DMS79 treated with DMSO at 0.1 percent for 48 hours (cell line): ENCODE results near the gene SLC25A33.
"Not testable (repeated sequence)": the region's sequence is repeated elsewhere in the genome, so short reads cannot be mapped to it uniquely, and the experiment has no call there.

Experiments
- DNase-seq: peaks from one replicate; lab custom pipeline; 2025; lab: John Stamatoyannopoulos, UW

SLC25A33 gene

GRCh38 chr1:9539165-9539828 is at the start of gene SLC25A33:
Gene SLC25A33 (plus strand): TSS chr1:9539465. CDS start chr1:9539692, 227 bp downstream.
- peak; percentile 97 for DNase-seq

DNA sequence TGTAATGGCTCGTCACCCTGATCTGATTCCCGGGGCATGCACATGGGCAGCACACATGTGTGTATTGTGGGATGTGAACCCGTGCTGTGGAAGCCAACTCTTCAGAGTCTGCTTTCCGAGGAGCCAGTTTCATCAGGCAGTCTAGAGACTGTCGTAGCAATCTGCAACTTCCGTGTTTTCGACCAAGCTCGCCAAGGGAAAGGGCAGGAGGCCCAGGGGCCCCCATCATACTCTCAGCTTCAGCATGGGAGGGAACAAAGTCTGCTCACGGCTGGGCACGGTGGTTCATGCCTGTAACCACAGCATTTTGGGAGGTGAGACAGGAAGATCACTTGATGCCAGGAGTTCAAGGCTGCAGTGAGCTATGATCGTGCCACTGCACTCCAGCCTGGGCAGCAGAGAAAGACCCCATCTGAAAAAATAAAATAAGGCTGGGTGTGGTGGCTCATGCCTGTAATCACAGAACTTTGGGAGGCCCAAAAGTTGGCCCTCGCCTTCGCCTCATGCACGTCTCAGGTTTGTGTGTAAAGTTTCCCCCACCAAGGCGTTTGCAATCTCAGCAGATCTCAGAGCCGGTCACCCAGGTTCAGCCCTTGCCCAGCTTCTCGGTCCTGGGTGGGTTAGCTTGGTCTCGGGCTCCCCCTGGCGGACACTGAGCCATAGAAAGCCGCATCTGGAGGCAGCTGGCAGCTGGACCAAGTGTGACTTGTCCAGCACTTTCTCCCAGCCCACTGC is 48.5 kb upstream of the SLC25A33 start:
- peak; percentile 71 for DNase-seq

DNA sequence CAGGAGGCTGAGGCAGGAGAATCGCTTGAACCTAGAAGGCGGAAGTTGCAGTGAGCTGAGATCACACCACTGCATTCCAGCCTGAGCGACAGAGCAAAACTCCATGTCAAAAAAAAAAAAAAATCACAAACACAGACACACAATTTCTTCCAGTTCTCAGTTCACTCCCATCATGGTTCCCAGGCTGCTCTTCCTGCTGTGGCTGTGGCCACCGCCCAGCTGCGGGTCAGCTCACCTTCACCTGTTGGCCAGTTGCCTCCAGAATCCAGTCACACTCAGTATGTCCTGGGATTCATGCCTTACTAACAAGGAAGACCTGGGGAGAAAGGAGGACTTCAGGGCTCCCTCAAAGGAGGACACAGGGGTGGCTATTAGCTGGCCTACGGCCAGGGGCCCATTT is 45.9 kb upstream of the SLC25A33 start:
- no peak for DNase-seq

DNA sequence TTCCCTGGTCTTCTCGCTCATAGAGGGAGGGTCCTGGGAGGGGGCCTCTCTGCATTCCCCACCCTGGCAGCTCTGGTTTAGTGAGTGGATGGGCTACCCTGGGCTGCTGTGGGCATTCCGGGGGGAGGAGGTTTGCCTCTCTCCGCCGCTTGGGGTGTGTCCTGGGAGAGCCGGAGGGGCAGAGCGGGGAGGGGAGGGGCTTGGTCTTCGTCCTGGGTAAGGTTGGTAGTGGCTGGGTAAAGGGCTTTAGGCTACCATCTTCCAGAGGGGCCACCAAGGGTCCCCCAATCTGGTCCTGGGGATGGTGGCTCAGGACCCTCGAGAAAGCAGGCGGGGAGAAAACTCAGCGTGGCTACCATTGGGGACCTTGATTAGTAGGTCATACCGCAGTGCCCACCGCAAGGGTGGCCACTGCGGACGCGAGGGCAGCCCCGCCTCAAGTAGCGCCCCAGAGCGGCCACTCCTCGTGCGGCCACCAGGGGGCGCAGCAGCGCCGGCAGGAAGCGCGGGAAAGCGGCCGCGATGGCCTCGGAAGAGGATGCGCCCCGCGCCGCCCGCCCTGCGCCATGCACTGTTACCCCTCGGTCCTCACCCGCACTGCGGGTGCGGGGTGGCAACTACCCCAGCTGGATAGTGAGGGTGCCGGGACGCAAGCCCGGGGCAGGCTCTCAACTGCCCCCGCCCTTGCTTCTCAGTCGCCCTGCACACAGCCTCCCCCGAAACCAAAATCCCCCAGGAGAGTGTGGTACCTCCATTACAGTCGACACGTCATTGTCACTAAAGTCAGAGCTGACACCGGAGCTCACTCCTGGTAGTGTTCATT is 44.1 kb upstream of the SLC25A33 start:
- peak; percentile 54 for DNase-seq

DNA sequence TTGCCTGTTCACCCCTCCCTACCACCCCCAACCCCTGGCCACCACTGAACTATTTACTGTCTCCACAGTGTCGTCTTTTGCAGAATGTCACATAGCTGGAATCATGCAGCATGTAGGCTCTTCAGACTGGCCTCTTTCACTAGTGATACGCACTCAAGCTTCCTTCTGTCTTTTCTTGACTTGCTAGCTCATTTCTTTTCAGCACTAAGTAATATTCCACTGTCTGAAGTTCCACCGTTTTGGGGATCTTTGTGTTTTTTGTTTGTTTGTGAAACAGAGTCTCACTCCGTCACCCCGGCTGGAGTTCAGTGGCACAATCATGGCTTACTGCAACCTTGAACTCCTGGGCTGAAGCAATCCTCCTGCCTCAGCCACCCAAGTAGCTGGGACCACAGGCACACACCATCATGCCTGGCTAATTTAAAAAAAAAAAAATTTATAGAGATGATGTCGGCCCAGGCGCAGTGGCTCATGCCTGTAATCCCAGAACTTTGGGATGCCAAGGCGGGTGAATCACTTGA is 43.4 kb upstream of the SLC25A33 start:
- no peak for DNase-seq

DNA sequence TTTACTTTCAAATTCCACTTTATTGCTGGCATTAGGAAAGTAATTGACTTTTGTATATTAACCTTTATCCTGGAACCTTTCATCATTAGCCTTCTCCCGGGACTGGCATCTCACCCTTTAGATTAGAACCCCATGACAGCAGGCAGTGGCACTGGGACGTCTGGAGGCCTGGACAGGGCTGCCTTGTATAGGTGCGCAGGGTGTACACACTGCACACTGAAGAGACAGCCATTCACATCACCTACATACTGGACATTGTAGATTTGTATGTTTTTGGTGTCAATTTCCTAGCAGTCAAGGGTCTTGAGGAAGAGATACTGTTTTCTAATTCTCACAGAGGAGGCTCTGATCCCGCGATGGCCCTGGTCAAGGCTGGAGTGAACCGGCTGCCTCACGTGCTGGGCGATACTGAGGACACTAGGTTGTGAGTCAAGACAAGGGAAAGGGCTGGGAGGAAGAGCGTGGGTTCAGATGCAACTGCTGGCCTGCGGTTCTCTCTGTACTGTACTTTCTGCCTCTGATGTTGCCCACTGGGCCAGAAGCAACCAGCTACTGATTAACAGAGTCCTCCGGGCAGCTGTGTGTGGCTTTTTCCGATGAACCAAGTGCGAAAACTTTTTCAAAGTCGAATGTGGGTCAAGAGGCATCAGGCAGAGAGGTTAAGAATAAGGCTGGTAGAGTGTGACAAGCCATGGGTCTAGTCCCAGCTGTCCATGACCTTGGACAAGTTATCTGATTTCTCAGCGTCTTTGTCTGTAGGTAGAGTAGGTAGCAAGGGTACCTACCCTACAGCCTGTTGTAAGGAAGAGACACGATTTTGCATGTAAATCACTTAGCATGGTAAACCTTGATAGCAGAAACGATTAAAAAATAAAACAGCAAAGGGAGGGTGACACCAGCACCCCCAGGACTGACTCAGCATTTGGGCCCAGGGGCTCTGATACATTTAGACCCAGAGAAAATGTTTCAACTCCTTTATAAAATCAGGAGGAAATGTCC is 38.2 kb upstream of the SLC25A33 start:
- DNase-seq: no peak

- no peak for DNase-seq
These were observed 36.1 kb upstream of the SLC25A33 start for GRCh38 chr1:9503001-9503675.

DNA sequence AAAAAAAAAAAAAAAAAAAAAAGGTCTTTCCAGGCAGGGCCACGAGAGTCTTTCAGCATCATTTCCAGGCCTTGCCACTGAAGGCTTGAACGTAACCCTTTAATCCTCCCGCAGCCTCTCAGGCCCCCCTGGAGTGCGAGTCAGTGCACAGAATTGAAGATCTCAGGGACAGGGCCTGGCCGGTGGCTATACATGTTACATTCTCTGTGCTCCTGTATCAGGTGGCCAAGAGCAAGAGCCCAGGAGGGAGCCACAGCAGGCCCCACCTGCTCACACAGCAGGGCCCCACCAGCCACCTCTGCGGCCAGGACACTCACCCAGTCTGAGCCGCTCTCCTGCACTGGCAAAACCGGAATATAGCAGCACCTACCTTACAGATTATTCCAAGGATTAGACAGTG is 34.1 kb upstream of the SLC25A33 start:
- no peak for DNase-seq

GRCh38 chr1:9506901-9507300 is 32.4 kb upstream of the SLC25A33 start:
- no peak for DNase-seq

DNA sequence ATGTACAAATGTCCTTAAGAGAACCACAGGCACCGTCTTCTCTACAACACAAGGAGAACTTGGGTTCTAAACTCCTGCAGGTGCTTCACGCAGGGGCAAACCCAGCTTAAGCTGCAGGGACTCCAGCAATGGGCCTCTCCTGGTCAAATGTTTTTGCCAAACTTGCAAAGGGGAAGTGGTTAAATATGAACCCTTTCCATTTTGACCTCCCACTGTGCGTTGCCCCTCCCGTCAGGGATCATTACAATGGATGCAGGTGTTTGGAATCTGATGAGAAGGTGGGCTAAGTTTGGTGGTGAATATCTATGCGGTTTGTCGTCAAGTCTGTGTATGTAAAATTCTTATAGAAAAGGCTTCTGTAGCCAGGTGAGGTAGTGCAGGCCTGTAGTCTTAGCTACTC is 29.1 kb upstream of the SLC25A33 start:
- DNase-seq: no peak

DNA sequence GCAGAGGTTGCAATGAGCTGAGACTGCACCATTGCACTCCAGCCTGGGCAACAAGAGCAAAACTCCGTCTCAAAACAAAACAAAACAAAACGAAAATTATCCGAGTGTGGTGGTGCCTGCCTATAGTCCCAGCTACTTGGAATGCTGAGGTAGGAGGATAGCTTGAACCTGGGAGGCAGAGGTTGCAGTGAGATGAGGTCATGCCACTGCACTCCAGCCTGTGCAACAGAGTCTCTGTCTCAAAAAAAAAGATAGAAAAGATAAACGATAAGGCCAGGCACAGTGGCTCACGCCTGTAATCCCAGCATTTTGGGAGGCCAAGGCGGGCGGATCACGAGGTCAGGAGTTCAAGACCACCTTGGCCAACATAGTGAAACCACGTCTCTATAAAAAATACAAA is 23.7 kb upstream of the SLC25A33 start:
- DNase-seq: not testable (repeated sequence)

GRCh38 chr1:9518454-9518998 is 20.7 kb upstream of the SLC25A33 start:
- no peak for DNase-seq

DNA sequence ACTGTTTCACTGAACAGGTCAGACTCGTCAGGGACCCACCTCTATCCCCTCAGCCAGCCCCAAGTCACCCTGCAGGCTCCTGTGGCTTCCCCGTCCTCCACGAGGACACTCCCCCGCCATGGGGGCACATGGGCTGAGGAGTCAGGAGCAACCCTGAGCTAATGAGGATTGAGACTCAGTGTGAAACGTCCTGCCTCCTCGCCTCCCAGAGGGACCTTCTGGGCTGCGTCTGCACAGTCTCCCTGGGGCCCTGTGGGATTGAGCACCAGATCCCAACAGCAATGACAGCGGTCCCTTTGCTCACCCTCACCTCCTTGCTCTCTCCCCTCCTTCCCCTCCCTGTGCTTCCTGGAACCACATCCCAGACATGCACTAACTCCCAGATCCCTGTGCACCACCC is 18.9 kb upstream of the SLC25A33 start:
- DNase-seq: no peak

DNA sequence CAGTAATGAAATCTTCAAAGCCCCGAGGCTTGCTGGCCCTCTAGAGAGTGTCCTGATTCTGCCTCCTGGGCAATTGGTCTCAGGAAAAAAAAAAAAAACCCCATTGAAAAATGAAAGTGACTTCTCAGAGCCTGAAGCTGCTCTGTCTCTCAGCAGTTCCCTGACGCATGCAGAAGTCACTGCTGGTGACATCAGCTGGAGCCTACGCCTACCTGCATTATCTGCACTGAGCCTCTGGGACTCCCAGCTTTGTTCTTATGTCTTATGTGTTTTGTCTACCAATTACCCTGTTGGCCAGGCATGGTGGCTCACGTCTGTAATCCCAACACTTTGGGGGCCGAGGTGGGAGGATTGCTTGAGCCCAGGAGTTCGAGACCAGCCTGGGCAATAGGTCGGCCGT is 10.1 kb upstream of the SLC25A33 start:
- DNase-seq: no peak

- DNase-seq: no peak
These were observed 8.9 kb upstream of the SLC25A33 start for GRCh38 chr1:9530320-9530719.

DNA sequence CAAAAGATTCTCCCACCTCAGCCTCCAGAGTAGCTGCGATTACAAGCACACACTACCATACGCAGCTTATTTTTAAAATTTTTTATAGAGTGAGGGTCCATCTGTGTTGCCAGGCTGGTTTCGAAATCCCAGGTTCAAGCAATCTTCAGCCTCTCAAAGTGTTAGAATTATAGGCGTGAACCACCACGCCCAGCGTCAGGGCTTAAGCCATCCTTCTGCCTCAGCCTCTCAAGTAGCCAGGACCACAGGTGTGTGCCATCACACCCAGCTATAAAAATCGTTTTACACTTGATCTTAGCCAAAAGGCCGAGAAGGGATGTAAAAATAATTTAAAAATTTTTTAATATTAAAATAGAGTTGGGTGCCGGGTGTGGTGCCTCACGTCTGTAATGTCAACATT is 4.3 kb upstream of the SLC25A33 start:
- DNase-seq: no peak

- no peak for DNase-seq
These were observed 3.0 kb upstream of the SLC25A33 start for GRCh38 chr1:9536301-9536700.

GRCh38 chr1:9537863-9538668 is 1.2 kb upstream of the SLC25A33 start:
- DNase-seq: peak; percentile 24

- no peak for DNase-seq
These were observed 548 bp upstream of the SLC25A33 start for GRCh38 chr1:9538669-9539164.
